Measurements from ENCODE around the gene SOWAHA.

SOWAHA gene

DNA sequence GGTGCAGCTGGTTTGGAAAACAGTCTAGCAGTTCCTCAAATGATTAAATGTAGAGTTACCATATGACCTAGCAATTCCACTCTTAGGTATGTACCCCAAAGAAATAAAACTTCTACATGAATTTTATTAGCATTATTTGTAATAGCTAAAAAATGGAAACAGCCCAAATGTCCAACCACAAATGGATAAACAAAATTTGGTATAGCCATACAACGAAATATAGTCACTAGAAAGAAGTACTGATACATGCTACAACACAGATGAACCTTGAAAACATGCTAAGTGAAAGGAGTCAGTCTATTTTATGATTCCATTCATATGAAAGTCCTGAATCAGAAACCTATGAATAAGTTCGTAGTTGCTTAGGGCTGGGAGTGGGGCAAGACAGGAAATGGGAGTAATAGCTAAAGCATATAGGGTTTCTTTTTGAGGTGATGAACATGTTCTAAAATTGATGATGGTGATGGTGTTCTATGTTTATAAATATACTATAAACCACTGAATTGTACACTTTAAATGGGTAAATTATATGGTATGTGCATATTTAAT is 46.9 kb downstream of the SOWAHA start:
- DNase-seq: no peak

DNA sequence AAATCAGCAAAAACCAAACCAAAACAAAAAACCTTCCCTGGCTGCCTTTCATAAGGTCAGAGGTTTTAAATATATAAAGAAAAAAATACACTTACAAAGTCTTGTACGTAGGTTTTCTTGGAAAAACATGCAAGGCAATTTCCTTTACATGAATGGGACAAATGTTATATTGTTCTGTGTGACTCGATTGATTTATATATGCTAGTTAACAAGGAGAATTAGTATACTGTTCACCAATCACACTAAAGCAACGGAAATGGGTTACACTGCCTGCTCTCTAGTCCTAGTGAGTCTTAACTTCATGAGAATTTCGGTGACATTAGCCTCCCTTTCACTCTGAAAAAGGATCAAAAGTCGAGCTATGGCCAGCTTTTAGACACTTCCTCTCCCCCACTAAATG is 47.6 kb downstream of the SOWAHA start:
- no peak for DNase-seq

DNA sequence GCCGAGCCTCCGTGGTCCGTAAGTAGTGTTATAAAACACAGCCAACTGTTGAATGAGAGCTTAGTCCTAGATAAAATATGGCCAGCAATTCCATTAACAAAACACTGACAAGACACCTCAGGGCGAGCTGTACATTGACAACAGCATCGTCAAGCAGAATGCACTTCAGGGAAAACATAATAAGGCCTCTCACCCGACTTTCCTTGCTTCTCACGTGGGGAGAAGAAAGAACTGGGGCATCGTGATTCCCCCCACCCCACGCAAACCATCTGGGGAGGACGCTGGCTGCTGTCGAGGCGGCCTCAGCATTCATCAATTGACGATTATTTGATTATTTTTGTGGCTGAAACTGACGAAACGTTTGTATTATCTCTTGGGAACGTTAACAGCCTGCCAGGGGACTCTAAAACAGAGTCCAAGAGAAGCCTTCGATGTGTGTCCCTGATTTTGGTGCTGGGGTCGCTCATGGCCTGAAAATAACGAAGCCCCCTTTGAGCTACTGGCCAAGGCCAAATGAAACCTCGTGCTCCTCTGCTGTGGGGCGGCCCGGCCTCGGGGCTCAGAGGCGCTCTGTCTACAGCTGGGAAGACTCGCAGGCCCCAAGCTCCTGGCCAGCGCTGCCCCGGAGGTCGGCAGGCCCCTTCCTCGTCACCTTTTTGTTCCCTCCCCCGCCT is 52.7 kb downstream of the SOWAHA start:
- DNase-seq: no peak
